Transverse colon (tissue), 4 donors: ENCODE results near the gene KRT5.

Experiments used
- CTCF ChIP-seq, 5 experiments: fragments of 200-600 bp in 3 of 5; fragments of 450-650 bp in 2 of 5; sonication (generic) in 3 of 5; IDR thresholded peaks; 1 replicate in 2 of 5; 2 replicates in 3 of 5; pipeline ENCODE4 v1.5.1; 2016 to 2017; ENCODE audit warnings: antibody characterized with exemption in 5 of 5, inconsistent platforms in 3 of 5, mild to moderate bottlenecking in 2 of 5, moderate library complexity in 1 of 5
- POLR2A ChIP-seq: fragments of 450-650 bp; IDR thresholded peaks from one replicate; pipeline ENCODE4 v1.6.1; 2016; ENCODE audit warnings: antibody characterized with exemption, mild to moderate bottlenecking, moderate library complexity
- POLR2AphosphoS5 ChIP-seq, 3 donors: sonication (generic); formaldehyde crosslinking; IDR thresholded peaks; one replicate each; pipeline ENCODE4 v1.6.1; 2016; ENCODE audit warnings: antibody characterized with exemption in 3 of 3

GRCh38 chr12:52529417-52529816, 9.2 kb upstream of the KRT5 start:
- TF ChIP-seq CTCF (IDR thresholded peaks at IDR 0.05): no peak
- TF ChIP-seq POLR2AphosphoS5 (IDR thresholded peaks at IDR 0.05): no peak
- TF ChIP-seq POLR2A: no peak
